SK-MEL-5 (cell line): Measurements from ENCODE around the gene ALDH5A1. TPM values are rescaled to one million over a fixed set of nuclear protein-coding genes. Genes with fewer than 3 reads are reported as not detected.

Source experiments
- DNase-seq: peaks from one replicate; pipeline ENCODE4 v3.0.0-alpha.2; 2016; ENCODE audit warnings: low read depth, low spot score
- in situ Hi-C: cut with HindIII; loops from 2 replicates; pipeline ENCODE4 v1.10.0; 2016; ENCODE audit warnings: low sequenced_read_pairs, high pct_unique_total_duplicates, low pct_unique_long_range_greater_than_20kb
- total RNA-seq: library from RNA; depleted of rRNA; stranded (reverse); fragments of >200 nt; shearing (Covaris generic); gene quantifications from 2 replicates; pipeline ENCODE4 v1.2.3, GENCODE V29; 2014; rRNA removed

The ALDH5A1 gene
- total RNA-seq, 1 experiment from 2014 or later: 6.1 TPM

GRCh38 chr6:24584382-24584720, 89.6 kb downstream of the ALDH5A1 start:
- no peak for DNase-seq
- in situ Hi-C loops: no loop called here

Other genes with a start within 250 kb of the ALDH5A1 start
- gene DCDC2, start 136.9 kb upstream of the ALDH5A1 start, total RNA-seq: 1.9 and 2.0 TPM in 2 replicates
- 47.4 and 50.1 TPM in 2 replicates for gene MRS2, start 92.0 kb upstream of the ALDH5A1 start, total RNA-seq
- gene GPLD1, start 5.4 kb upstream of the ALDH5A1 start, total RNA-seq: 0.55 and 1.1 TPM in 2 replicates
- 0.03 and 0.11 TPM in 2 replicates for gene KIAA0319, start 151.2 kb downstream of the ALDH5A1 start, total RNA-seq
- gene TDP2, start 171.9 kb downstream of the ALDH5A1 start, total RNA-seq: 22.0 and 27.1 TPM in 2 replicates
- 27.6 and 34.1 TPM in 2 replicates for gene ACOT13, start 172.1 kb downstream of the ALDH5A1 start, total RNA-seq
- gene C6orf62, start 224.2 kb downstream of the ALDH5A1 start, total RNA-seq: 108 and 114 TPM in 2 replicates